Measurements from ENCODE around the gene N4BP2L1.

GRCh38 chr13:32427852-32428580, at the start of gene N4BP2L1:
- TF ChIP-seq, protein P1, sequence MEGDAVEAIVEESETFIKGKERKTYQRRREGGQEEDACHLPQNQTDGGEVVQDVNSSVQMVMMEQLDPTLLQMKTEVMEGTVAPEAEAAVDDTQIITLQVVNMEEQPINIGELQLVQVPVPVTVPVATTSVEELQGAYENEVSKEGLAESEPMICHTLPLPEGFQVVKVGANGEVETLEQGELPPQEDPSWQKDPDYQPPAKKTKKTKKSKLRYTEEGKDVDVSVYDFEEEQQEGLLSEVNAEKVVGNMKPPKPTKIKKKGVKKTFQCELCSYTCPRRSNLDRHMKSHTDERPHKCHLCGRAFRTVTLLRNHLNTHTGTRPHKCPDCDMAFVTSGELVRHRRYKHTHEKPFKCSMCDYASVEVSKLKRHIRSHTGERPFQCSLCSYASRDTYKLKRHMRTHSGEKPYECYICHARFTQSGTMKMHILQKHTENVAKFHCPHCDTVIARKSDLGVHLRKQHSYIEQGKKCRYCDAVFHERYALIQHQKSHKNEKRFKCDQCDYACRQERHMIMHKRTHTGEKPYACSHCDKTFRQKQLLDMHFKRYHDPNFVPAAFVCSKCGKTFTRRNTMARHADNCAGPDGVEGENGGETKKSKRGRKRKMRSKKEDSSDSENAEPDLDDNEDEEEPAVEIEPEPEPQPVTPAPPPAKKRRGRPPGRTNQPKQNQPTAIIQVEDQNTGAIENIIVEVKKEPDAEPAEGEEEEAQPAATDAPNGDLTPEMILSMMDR (IDR thresholded peaks at IDR 0.05; ENCODE audit: insufficient read depth, low read length, poor library complexity, severe bottlenecking), result no peak
- no peak for TF ChIP-seq EZH2phosphoT487 (conservative IDR thresholded peaks at IDR 0.05; ENCODE audit: low read length)

Data from SU-DHL-6 (cell line).